Stimulated activated CD8-positive, alpha-beta memory T cell treated with anti-CD3 and anti-CD28 coated beads, Interleukin-7, amount 100 ng/mL, for 24 hours (primary cell): ENCODE measurements around the gene FOXD1.

Source experiments
- DNase-seq: peaks from one replicate; pipeline ENCODE4 v3.0.0-alpha.2; 2020; ENCODE audit warnings: low read depth

The FOXD1 gene

DNA sequence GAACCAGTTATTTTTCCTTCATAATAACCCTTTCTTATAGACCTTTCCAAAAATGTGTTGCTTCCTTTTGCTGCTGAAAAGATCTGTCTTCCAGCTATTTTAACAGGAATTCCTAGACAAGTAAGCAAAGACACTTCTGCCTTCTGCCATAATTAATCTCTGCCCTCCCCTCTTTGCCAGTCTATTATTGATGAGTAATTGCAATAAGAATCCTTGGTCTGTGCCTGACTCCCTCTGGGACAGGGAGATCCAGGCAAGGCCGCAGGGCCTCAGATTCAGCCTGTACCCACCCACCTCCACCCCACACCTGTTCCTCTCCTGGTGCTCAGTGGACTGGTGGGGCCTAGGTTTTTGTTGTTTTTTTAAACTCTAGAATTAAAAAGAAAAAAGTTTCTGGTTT, 8.3 kb downstream of the FOXD1 start:
- DNase-seq = no peak

DNA sequence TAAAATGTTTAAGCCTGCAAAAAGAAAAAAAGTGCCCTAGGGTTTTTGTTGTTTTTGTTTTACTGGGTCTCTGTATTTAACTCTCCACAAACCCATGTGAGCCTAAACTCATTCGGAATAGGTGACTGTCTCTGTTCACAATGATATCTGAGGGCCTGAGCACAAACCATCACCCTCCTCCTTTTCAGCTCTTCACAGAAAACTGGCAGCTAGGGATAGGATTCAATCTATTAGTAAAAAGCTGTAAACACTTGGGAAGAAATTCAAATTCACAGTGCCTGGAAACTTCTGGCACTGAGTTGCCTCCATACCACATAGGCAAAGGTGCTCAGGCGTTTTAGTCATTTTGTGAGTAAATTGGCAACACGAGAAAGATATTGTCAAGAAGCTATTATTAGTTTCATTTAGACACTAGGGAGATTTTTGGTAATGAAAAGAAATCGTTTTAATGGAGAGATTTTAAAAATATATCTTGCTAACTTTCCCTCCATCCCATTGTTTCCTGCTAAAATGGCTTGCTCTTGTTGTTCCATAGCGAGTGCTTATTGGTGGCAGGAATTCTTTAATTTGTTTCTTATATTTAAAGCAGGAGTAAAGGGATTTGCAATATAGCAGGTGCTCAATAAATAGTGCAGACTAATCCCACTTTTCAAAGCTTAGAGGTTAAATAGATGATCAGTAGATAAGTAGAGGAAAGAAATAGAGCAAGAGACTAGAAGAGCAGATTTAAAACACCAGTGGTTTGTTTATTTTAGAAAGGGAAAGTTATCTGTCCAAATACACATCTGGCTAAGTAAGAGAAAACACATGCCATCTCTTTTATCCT, 9.7 kb downstream of the FOXD1 start:
- DNase-seq = no peak

- no peak for DNase-seq
These were observed 10.6 kb downstream of the FOXD1 start for GRCh38 chr5:73437777-73438644.

- DNase-seq = no peak
These were observed 11.3 kb downstream of the FOXD1 start for GRCh38 chr5:73437101-73437776.

DNA sequence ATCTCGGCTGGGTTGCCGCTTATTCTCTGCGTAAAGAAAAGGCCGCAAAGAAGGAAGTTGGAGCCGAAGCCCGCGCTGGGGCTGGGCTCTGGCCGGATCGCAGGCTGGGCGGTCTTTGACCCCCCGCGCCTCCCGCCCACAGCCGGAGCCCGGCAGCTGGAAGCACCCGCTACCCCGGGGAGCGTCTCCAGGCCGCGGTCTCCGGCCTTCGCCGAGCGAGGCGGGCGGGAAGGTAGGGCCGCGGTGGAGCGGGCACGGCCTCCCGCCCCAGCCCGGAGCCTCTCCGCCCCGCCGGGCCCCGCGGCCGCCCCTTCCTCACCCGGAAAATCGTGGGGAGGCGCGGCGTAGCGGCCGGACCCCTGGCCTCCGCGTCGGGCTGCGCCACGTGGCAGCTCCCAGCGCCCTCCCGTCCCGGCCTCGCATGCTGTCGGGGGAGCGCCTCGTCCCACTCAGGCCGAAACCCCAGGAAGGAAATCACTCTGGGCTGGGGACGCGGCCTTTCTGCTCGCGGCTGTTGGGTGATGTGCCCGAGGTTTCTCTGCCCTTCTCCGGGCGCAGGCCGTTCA, 12.0 kb downstream of the FOXD1 start:
- DNase-seq = no peak

GRCh38 chr5:73435759-73436534, 12.6 kb downstream of the FOXD1 start:
- DNase-seq = no peak

- no peak for DNase-seq
These were observed 13.7 kb downstream of the FOXD1 start for GRCh38 chr5:73434907-73435306.

DNA sequence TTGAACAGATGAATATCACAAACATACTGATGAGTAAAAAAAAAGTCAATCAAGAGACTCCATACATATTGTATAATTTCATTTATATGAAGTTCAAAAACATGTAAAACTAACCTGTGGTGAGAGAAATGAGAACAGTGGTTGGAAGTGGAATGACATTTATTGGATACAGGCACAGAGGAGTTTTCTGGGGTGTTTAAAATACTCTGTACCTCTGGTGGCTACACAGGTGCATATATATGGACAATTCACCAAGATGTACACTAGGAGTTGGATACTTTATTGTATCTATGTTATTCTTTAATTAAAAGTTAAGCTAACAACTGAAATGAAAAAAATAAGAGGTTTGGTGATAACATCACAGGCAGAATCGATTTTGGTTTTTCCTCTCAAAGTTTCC, 14.1 kb downstream of the FOXD1 start:
- no peak for DNase-seq

- no peak for DNase-seq
These were observed 14.6 kb downstream of the FOXD1 start for GRCh38 chr5:73433982-73434342.

- no peak for DNase-seq
These were observed 15.2 kb downstream of the FOXD1 start for GRCh38 chr5:73433272-73433981.

DNA sequence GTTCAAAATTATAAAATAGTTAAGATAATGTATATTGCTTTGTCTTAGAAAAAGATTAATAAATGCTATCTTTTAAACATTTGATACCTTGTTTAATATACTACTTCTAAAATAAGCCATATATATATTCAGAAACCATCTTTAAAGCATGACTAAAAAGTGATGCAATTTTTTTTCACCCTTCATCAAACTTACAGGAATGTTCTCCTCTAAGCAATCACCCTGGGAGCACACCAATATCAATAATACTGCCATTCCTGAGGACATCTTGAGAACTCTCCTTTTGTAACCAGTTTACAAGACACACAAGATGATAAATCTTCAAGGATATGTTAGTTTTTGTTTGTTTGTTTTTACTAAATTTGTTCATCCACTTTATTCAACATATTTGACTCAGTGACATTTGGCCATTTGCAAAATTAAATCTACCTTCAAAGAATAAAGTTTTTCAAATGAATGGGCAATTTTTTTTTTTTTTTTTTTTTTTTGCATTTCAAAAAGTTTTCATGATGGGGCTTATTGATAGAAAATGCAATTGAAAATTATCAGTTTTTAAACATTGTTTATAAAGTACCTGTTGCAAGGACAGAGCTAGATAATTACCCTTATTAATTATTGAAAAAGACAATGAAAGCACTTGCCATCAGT, 17.2 kb downstream of the FOXD1 start:
- DNase-seq = no peak

- DNase-seq = no peak
These were observed 22.5 kb downstream of the FOXD1 start for GRCh38 chr5:73426034-73426433.

- no peak for DNase-seq
These were observed 24.0 kb downstream of the FOXD1 start for GRCh38 chr5:73424556-73424977.

DNA sequence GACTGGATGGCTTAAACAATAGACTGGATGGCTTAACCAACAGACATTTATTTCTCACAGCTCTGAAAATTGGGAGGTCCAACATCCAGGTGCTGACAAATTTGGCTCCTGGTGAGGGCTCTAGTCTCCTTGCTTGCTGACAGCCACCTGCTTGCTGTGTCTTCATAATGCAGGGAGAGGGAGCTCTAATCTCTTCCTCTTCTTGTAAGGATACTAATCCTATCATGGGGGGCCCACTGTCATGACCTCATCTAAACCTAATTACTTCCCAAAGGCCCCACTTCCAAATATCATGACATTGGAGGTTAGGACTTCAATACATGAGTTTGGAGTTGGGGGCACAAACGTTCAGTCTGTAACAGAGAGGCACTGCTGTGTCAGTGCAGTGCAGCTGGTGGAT, 26.4 kb downstream of the FOXD1 start:
- DNase-seq = no peak

GRCh38 chr5:73420666-73421065, 27.9 kb downstream of the FOXD1 start:
- DNase-seq = no peak

DNA sequence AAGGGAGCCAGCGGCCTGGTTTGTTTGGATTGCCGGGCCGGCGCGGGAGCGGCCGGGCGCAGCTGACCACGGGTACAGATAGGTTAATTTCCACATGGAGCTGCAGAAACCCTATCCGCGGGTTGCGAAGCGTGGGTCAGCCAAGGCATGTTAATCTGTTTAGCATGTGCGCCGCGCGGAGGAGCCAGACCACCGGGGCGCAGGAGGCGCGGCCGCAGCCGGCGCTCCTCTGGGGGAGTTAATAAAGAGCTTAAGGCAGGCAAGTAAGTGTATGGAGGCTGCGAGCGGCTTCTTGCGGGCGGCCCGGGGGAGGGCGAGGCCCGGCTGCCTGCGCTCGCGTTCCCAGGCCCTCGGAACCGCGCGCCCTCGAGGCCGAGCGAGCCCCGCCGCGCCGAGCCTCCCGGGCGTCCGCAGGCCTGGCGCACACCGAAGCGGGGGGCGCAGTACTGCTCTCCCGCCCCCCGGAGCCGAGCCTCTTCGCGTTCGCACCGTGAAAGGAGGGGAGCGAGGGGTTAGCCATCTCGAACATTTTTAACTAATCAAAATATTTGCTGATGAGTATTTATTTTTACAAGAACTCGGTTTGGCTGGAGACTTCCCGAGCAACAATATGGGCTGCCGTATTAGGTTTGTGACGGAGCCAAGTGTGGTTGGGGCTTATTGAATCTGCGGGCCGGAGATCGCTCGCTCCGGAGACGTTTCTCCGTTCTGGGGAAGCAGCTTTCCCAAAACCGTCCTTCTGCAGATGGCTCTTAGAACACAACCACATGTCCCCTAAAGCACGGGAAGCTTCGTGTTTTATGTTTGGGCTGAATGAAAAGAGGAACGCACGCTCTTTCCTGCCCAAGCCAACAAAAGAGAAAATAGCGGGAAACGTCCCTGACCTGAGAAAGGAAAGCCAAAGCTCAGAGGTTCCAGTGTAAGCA, 28.8 kb downstream of the FOXD1 start:
- DNase-seq = no peak

DNA sequence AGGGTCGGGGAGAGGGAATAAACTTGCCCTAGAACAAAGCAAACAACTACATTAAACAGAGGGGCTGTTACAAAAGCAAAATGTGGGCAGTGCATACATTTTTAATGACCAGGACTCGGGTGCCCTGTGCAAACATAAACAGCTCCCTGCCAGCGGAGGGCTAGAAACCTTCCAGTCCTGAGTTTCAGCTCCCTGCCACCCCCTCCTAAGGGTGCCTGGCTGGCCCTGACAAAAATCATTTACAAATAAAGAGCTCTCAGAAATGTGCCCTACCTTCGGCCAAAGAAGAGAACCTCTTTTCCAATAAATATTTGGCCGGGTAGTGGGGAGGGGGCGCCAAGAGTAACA, 29.5 kb downstream of the FOXD1 start:
- no peak for DNase-seq

DNA sequence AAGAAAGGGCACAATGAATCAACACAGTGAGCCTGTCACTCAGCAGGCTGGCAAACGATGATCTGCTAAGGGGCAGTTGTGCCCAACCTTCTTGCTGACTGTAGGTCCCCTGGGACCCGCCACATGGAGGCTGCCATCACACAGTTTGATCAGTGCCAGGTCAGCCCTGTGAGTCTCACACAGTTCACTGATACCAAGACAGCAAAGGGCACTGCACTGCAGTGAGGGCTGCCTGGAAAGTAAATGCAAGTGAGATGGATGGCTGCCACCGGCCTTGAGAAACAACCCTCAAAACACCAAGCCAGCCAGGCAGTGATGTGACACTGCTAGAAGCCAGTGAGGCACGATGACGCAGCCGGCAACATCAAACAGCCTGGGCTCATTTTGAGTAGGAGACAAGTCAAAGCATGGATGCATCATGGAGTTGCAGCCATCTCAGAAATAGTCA, 30.3 kb downstream of the FOXD1 start:
- no peak for DNase-seq

- DNase-seq = no peak
These were observed 31.1 kb downstream of the FOXD1 start for GRCh38 chr5:73417303-73418034.
